Left colon (tissue), 2 donors: ENCODE results near the gene ARHGAP29. TPM values are rescaled to one million over a fixed set of nuclear protein-coding genes. Genes with fewer than 3 reads are reported as not detected.

Experiments
- ATAC-seq: fragments of 200-7000 bp; cut with Tn5 transposase; one replicate; pipeline ENCODE4 v1.9.1; 2020; ENCODE audit warnings: mild to moderate bottlenecking, moderate library complexity
- DNase-seq, 2 donors: peaks; one replicate each; pipeline ENCODE4 v3.0.0-alpha.2; 2020
- intact Hi-C, 2 donors: fragments of 100-400 bp; cut with DNase I in 1 of 2; cut with micrococcal nuclease in 1 of 2; formaldehyde crosslinking; loops; one replicate each; pipeline versions ENCODE4 v1.11.2 to v1.14.0; 2022; cut with DNase I, micrococcal nuclease
- long read RNA-seq: library from polyadenylated mRNA; unstranded; transcript quantifications from one replicate; pipeline ENCODE4 v2.0.0, GENCODE V29; 2021
- total RNA-seq, 2 donors: library from RNA; stranded (reverse); fragmentation: NEBNext Ultra II Directional; extraction: Animal tissue kit (Norgen Biotek cat#: 25700); gene quantifications; one replicate each; pipeline ENCODE4 v1.2.1, GENCODE V29; 2021
- donor health status: DM: no; HTN: no; CAD: no.
- donor health status: DM: yes; HTN: yes; CAD: no.

Gene ARHGAP29, protein sequence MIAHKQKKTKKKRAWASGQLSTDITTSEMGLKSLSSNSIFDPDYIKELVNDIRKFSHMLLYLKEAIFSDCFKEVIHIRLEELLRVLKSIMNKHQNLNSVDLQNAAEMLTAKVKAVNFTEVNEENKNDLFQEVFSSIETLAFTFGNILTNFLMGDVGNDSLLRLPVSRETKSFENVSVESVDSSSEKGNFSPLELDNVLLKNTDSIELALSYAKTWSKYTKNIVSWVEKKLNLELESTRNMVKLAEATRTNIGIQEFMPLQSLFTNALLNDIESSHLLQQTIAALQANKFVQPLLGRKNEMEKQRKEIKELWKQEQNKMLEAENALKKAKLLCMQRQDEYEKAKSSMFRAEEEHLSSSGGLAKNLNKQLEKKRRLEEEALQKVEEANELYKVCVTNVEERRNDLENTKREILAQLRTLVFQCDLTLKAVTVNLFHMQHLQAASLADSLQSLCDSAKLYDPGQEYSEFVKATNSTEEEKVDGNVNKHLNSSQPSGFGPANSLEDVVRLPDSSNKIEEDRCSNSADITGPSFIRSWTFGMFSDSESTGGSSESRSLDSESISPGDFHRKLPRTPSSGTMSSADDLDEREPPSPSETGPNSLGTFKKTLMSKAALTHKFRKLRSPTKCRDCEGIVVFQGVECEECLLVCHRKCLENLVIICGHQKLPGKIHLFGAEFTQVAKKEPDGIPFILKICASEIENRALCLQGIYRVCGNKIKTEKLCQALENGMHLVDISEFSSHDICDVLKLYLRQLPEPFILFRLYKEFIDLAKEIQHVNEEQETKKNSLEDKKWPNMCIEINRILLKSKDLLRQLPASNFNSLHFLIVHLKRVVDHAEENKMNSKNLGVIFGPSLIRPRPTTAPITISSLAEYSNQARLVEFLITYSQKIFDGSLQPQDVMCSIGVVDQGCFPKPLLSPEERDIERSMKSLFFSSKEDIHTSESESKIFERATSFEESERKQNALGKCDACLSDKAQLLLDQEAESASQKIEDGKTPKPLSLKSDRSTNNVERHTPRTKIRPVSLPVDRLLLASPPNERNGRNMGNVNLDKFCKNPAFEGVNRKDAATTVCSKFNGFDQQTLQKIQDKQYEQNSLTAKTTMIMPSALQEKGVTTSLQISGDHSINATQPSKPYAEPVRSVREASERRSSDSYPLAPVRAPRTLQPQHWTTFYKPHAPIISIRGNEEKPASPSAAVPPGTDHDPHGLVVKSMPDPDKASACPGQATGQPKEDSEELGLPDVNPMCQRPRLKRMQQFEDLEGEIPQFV
- total RNA-seq, result 1 to 10 TPM; 3.8 to 6.3 TPM
- long read RNA-seq, full-length matches to known transcripts, result 3 of 10 reads
- long read RNA-seq, partial matches to known transcripts, result 3 of 10 reads
- long read RNA-seq, other reads (novel, unspliced or antisense), result 4 of 10 reads

DNA sequence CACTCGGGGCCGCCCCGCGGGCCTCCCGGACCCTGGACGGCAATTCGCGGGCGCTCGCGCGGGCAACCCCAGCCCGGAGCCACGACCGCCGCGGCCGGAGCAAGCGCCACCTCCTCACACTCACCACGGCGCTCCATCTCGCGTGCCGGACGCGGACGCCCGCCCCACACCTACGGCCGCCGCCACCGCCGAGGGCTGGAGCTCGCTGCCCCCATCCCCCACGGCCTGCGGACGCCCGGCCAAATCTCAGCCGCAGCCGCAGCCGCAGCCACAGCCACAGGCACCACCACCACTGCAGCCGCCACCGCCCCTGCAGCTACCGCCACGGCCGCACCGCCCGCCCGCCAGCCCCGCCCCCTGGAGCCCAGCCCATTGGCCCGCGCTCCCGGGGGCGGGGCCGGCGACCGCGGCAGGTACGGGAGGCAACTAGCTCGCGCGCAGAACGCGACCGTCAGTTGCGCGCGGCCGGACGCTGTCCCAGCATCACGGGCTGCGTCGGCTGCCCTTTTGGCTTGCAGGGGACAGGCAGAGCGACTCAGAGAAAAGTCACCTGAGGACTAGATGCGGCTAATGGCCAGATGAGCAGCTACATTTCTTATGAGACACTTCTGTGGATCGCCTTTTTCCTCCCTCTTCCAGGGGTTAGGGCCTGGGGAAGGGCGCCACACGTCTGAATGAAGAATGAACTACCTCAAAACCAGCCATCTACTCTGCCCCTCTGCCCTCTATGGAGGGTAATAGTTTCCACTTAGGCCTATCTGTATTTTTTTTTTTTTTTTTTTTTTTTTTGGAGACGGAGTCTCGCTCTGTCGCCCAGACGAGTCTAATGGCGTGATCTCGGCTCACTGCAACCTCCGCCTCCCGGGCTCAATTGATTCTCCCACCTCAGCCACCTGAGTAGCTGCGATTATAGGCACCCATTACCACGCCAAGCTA lies at the start of gene ARHGAP29:
Gene ARHGAP29 (minus strand): TSS at position 294 of the 936 bp plus-strand sequence. CDS start 5,973 bp downstream, outside the sequence.
- intact Hi-C loops, result loop anchor here in 1 of 2 donors (5.0 kb wide), 1 partner anchor 175 kb away; no protein-coding TSS in a partner anchor
- DNase-seq (peak; percentile 78 to 89), ATAC-seq (peak; percentile 99)

DNA sequence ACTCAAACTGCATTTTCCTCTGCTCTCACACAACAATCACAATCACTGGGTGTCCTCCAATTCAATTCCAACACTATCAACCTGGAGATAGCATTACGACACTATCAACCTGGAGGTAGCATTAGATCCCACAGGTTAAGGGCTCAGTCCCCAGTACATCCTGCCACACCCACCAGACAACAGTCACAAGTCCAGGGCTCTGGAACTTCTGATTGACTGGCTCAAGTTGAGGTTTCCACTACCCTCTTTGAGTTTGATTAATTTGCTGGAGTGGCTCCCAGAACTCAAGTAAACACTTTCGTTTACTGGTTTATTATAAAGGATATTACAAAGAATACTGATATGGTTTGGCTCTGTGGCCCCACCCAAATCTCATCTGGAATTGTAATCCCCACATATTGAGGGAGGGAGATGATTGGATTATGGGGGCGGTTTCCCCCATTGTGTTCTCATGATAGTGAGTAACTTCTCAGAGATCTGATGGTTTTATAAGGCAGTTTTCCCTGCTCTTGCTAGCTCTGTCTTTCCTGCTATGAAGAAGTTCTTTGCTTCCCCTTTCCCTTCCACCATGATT lies 49.6 kb upstream of the ARHGAP29 start:
- no peak for DNase-seq
- intact Hi-C loops, result no loop called here
- no peak for ATAC-seq

DNA sequence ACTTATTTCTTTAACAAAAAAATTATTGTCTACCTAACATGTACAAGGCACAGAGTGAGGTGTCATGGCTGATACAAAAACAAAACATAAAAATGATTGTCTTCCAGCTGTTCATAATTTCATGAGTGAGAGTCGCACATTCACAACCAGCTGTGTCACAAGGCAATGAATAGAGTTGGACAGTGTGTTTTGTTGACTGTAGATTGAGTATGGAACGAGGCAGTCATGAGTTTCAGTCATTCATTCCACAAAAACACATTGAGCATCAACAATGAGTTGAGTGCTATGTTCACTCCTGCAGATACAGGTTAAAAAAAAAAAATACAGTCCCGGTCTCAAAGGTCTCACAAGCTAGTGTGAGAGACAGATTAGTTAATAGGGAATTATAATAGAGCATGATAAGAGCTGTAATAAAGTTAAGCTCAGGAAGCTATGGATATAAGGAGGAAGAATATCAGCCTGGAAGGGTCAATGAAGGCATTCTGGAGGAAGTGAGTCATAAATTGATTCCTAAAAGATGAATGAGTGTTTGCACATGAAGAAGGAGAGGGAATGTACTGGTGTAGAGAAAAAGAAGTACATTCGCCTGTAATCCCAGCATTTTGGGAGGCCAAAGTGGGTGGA lies 47.8 kb upstream of the ARHGAP29 start:
- no peak for DNase-seq
- intact Hi-C loops, result no loop called here
- ATAC-seq, result no peak

DNA sequence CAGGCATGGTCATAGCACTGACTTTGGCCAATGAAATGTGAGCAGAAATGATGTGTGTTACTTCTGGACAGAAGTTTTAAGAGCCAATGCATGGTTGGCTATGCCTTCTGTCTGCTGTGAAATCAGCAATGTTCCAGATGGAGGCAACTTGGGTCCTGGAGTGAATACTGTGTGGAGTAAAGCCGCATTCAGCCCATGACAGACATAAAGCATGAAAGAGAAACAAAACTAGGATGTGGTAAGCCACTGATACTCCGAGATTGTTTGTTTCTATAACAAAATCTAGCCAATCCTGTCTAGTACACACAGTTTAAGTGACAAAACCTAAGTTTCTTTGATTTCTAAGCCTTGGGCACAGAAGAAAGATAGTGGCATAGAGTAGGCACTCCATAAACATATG lies 47.1 kb upstream of the ARHGAP29 start:
- no peak for DNase-seq
- ATAC-seq, result no peak
- intact Hi-C loops, result no loop called here

DNA sequence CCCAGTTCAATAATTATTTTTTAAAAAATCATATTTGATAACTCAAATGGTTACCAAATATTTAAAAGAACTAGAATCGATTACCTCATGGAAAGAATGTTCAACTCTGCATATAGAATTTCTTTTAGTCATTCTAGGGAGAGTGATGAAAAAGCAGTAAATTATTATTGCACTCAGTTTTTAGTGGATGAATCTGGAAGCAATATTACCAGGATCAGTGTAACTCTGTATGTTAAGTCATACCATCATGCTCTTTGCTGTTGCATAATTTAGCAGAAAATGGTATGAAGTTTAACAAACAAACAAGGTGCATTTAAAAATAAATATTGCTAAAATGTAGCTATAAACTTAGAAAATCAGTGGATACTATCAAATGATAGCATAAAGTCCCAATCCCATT lies 46.1 kb upstream of the ARHGAP29 start:
- intact Hi-C loops, result no loop called here
- ATAC-seq, result no peak
- no peak for DNase-seq

DNA sequence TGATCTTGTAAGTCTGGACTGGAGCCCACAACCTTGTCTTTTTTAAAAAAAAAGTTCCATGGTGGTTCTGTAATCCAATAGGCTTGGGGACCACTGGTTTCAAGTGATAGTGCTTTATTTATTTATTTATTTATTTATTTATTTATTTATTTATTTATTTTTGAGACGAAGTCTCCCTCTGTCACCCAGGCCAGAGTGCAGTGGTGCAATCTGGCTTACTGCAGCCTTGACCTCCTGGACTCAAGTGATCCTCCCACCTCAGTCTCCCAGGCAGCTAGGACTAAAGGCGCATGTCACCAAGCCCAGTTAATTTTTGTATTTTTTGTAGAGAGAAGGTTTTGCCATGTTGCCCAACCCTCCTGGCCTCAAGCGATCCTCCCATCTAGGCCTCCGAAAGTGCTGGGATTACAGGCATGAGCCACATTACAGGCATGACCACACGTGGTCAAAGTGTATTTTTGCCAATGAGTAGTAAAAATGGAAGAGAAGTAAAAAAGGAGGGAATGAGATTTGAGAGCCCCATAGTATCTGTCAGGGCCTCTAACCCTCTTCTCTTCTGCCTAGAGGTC lies 44.8 kb upstream of the ARHGAP29 start:
- DNase-seq (no peak), ATAC-seq (no peak)
- intact Hi-C loops, result no loop called here

DNA sequence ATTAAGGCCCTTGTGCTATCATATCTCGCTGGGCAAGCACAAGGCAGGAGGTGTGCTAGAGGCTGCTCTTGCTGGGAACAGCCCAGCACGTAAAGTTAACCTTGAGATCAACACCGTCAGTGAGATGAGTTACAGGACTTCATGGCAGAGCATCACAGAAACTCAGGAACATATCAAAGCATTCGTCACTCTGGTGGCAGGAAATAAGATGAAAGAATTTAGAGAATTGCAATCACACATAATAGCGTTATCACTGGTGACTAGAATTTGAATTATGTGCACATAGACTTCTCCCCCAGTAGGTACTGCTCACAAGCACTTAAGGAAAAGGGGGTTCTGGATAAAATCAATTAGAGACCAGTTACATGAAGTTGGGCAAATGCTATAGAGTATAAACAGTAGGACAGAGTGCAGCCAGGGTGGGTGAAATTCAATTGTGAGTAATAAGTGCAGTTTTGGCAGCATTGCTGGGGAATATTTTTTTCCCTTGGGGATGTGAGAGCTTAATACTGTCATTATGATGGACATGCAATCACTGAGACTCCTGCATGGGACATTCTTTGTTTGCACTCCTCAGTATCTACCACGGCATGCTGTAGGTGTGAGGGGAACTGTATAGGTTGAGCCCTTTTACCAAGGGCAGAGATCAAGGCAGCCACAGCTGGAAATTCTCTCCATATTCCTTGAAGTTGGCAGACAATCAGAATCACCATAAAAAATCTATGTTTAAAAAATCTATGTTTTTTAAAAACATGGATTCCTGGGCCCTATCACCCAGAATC lies 44.2 kb upstream of the ARHGAP29 start:
- ATAC-seq (no peak), DNase-seq (no peak)
- intact Hi-C loops, result no loop called here

DNA sequence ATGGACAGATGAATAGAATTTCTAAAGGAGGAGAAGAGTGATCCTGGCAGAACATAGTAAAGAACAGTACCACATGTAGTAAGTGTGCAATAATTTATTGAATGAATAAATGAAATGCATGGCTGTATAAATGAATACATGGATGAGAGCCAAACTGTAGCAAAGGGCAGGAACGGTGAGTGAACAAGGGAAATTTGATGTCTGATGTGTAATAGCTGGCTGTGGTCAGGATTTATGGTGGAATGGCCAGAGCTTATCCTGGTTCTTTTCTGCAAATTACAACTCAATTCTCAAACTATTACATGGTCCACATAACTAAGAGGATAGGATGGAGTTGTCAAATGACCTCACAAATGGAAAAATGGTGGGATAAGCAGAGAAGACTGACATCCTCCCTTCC lies 43.2 kb upstream of the ARHGAP29 start:
- intact Hi-C loops, result no loop called here
- ATAC-seq (no peak), DNase-seq (no peak)

DNA sequence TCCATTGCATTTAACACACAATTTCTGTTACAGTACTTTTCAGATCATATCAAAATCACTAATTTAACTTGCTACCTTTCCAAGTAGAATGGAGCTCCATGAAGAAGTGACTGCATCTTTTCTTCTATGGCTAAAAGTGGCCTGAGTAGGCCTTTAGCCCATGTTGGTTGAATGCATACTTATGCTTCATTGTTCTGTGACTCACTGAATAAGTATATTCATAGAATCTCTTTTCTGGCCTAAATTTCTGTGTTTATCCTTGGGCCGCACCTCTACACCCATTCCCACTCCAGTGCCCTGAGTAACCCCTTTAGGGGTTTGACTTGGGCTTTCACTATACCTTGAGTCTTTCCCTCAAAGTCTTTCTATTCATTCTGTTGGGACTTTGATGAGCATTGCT lies 42.1 kb upstream of the ARHGAP29 start:
- ATAC-seq (no peak), DNase-seq (no peak)
- intact Hi-C loops, result no loop called here

DNA sequence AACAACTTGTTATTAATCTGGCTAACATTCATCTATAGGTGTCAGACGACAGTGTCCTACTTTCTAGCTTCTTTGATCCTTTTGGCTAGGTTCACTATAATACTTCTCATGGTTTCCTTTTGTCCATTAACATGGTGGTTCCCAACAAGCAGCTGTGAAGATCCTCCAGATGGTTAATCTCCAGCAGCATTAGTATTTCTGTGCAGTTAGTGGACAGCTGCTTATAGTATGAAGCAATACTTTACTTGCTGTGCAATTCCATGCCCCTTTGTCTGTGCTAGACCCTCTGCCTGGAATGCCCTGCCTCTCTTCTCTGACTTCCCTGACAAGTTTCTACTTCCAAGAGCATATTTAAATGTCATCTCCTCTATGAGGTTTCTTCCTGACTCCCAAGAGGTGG lies 41.7 kb upstream of the ARHGAP29 start:
- intact Hi-C loops, result no loop called here

DNA sequence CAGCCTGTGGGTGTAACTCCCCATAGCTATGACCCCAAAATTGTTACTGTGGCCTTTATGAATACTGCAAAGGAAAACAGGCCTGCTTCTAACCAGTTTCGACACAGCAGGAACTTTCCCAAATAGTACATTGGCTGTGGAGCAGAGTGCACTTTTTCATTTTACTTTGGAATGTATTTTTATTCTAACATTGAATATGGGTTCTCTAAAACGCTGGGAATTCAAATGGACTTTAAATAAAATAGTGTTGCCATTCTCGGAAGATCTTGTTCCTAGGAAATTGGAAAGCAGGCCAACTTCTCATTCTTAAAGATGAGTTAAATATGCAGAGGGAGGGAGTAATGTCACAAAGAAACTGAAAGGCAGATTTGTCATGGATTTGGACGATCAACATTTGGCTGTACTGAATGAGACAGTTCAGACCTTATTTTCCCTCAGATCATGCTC lies 39.6 kb upstream of the ARHGAP29 start:
- intact Hi-C loops, result no loop called here
- no peak for ATAC-seq
- DNase-seq, result no peak

More for the DNA sequence above, 41.7 kb upstream of the ARHGAP29 start:
- DNase-seq (no peak), ATAC-seq (no peak)

DNA sequence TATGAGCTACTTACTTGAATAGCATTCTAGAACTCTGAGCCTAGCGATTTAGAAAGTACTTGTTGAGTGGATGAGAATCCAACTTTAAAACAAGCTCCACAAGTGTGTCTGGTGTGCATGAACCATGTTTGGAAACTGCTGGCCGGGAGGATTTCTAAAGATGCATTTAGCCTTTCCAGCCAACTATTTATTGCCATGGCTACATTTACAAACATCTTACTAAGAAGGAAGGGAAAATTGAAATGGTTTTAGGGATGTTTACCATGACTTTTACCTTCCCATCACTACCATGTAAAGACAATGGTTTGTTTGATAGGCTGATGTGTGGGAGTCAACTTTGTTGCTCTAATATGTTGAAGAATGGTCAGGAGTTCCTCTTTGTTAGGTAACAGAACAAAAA lies 37.7 kb upstream of the ARHGAP29 start:
- intact Hi-C loops, result no loop called here
- DNase-seq (no peak), ATAC-seq (no peak)

DNA sequence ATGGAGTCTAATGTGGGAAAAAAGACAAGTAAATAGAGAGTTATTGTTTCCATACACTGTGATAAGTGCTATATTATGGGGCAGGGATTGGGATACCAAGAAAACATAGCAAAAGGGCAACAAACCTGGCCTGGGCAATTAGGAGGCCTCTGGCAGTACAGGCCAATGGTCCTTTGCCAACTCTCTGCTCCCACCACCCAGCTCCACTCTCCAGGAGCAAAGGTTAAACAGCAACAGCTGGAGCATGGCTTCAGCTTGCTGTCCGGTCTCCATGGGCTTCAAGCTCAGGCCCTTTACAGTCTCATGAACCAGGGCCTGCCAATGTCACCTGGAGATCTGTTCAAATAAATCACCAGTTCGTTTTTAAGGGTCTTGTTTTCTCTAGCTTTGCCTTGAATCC lies 37.2 kb upstream of the ARHGAP29 start:
- intact Hi-C loops, result no loop called here
- DNase-seq, result no peak
- ATAC-seq, result no peak

DNA sequence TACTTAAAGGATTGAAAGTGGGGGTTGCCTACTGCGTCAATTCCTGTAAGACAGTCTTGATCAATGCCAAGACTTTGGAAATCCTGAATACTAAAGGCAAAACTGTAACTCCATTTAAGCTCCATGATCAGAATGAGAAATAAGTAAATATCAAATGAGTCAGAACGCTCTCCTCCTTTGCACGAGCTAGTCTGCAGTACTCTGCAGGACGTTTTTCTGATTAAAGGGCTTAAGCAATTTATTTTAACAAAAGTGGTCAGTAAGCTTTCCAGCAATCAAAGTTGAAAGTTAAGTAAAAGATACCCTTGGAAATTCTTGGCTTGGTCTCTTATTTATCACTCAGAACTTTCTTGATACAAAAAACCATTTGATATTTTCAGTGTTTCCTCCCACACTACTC lies 35.7 kb upstream of the ARHGAP29 start:
- no peak for DNase-seq
- no peak for ATAC-seq
- intact Hi-C loops, result no loop called here

DNA sequence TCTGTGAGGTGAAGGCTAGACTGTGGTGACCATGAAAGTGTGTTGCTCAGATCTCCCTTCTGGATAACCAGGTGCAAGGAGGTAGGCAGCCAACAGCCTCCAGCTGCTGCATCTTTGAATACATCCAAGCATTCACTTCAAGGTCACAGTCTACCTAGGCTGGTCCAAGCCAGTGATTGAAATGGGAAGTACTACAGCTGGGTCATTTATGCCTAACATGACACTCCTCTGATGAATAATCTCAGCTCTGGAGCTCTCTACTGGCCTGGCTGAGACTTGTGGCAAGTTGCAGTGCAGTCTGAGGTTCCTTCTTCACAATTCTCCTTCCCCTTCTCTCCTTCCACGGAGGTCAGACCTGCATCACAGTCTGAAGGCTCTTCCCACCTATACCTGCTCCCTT lies 35.0 kb upstream of the ARHGAP29 start:
- intact Hi-C loops, result no loop called here
- DNase-seq (no peak), ATAC-seq (no peak)

DNA sequence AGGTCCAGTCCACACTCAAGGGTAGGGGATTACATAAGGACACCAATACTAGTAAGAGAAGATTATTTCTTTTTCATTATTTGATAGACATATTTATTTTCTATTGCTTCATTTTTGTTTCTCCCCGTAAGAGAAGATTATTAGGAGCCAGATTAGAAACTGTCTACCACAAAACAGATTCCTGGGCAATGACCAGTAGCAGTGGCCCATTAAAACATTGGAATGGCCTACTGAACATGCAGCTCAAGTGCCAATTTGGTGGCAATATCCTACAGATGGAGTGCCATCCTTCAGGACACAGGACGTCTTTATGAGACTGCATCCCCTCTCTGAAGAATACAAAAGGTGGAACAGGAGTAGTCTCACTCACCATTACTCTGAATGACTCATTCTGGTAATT lies 34.0 kb upstream of the ARHGAP29 start:
- intact Hi-C loops, result no loop called here
- DNase-seq, result no peak
- no peak for ATAC-seq
